ENCODE measurements around the gene PNCK. TPM values are rescaled to one million over a fixed set of nuclear protein-coding genes. Genes with fewer than 3 reads are reported as not detected.
A peak's percentile ranks its signal among the peaks of the same experiment; 100 is the strongest.

Gene PNCK
- polyA plus RNA-seq, 1 experiment: 0.22 TPM

GRCh38 chrX:153662266-153662665 is 11.3 kb downstream of the PNCK start:
- no peak for DNase-seq (ENCODE audit: low read depth)
- no peaks in the 10 kb centered on the region; the same call in none of the 2 replicates for H3K27me3 ChIP-seq (ENCODE audit: control insufficient read depth, insufficient read depth, low read length)
- CTCF ChIA-PET: interaction anchor here (0.7 to 4.9 kb wide), 9 partner anchors 13 to 721 kb away, joined by 3 to 21 read pairs (median 4); no protein-coding TSS in a partner anchor
- POLR2A ChIA-PET: no interaction called here
- peak; percentile 51 for TF ChIP-seq CTCF (IDR thresholded peaks at IDR 0.05; ENCODE audit: insufficient read depth, low read depth, low read length)
- H3K4me3 ChIP-seq (ENCODE audit: low read depth, low read length): no peak overlapping the region
- H3K36me3 ChIP-seq (ENCODE audit: control insufficient read depth, insufficient read depth, low read length): no peaks in the 10 kb centered on the region

GRCh38 chrX:153659268-153659667 is 14.3 kb downstream of the PNCK start:
- H3K27me3 ChIP-seq (ENCODE audit: control insufficient read depth, insufficient read depth, low read length): no peaks in the 10 kb centered on the region
- CTCF ChIA-PET: interaction anchor here (1.5 kb wide), 1 partner anchor 13 kb away, joined by 3 read pairs; the partner anchor contains the start of gene DUSP9
- H3K4me3 ChIP-seq (ENCODE audit: low read depth, low read length): no peak overlapping the region
- POLR2A ChIA-PET: no interaction called here
- no peak for DNase-seq (ENCODE audit: low read depth)
- no peak for TF ChIP-seq CTCF (IDR thresholded peaks at IDR 0.05; ENCODE audit: insufficient read depth, low read depth, low read length)
- no peaks in the 10 kb centered on the region for H3K36me3 ChIP-seq (ENCODE audit: control insufficient read depth, insufficient read depth, low read length)

GRCh38 chrX:153657161-153657560 is 16.5 kb downstream of the PNCK start:
- no peaks in the 10 kb centered on the region for H3K27me3 ChIP-seq (ENCODE audit: control insufficient read depth, insufficient read depth, low read length)
- no peak for DNase-seq (ENCODE audit: low read depth)
- ChIA-PET CTCF (interaction anchor here (0.6 to 3.8 kb wide), 4 partner anchors 10 to 118 kb away, joined by 3 to 19 read pairs (median 3); no protein-coding TSS in a partner anchor), POLR2A (no interaction called here)
- H3K36me3 ChIP-seq (ENCODE audit: control insufficient read depth, insufficient read depth, low read length): no peaks in the 10 kb centered on the region
- TF ChIP-seq CTCF (IDR thresholded peaks at IDR 0.05; ENCODE audit: insufficient read depth, low read depth, low read length): no peak
- H3K4me3 ChIP-seq (ENCODE audit: low read depth, low read length): no peak overlapping the region

GRCh38 chrX:153653556-153653955 is 20.1 kb downstream of the PNCK start:
- TF ChIP-seq CTCF (IDR thresholded peaks at IDR 0.05; ENCODE audit: insufficient read depth, low read depth, low read length): no peak
- DNase-seq (ENCODE audit: low read depth): no peak
- POLR2A ChIA-PET: no interaction called here
- H3K27me3 ChIP-seq (ENCODE audit: control insufficient read depth, insufficient read depth, low read length): peaks cover under 1% of the 10 kb centered on the region; the same call in 1 of the 2 replicates
- CTCF ChIA-PET: no interaction called here
- no peaks in the 10 kb centered on the region for H3K36me3 ChIP-seq (ENCODE audit: control insufficient read depth, insufficient read depth, low read length)
- no peak overlapping the region for H3K4me3 ChIP-seq (ENCODE audit: low read depth, low read length)

GRCh38 chrX:153651540-153652079 is 22.0 kb downstream of the PNCK start:
- no peak for DNase-seq (ENCODE audit: low read depth)
- ChIA-PET POLR2A (no interaction called here), CTCF (interaction anchor here (3.2 kb wide), 1 partner anchor 16 kb away, joined by 9 read pairs; no protein-coding TSS in a partner anchor)
- Histone ChIP-seq H3K36me3 (ENCODE audit: control insufficient read depth, insufficient read depth, low read length) (no peaks in the 10 kb centered on the region), H3K27me3 (ENCODE audit: control insufficient read depth, insufficient read depth, low read length) (peaks cover 10% of the 10 kb centered on the region), H3K4me3 (ENCODE audit: low read depth, low read length) (no peak overlapping the region)
- peak; percentile 26; the same call in 1 of the 2 replicates for TF ChIP-seq CTCF (IDR thresholded peaks at IDR 0.05; ENCODE audit: insufficient read depth, low read depth, low read length)
